K562 (cell line): Measurements from ENCODE around the gene LGALS7B. TPM values are rescaled to one million over a fixed set of nuclear protein-coding genes. Genes with fewer than 3 reads are reported as not detected.
A peak's percentile ranks its signal among the peaks of the same experiment; 100 is the strongest.
"Not testable (repeated sequence)": the region's sequence is repeated elsewhere in the genome, so short reads cannot be mapped to it uniquely, and the experiment has no call there.

ENCODE experiments used
- ATAC-seq: fragments of 200-7000 bp; cut with Tn5 transposase; 3 replicates; pipeline ENCODE4 v1.9.1; 2020; ENCODE audit warnings: moderate library complexity
- BruUV-seq: library from RNA; stranded (reverse); fragments of 400-500 nt; replicated peaks from 2 replicates; lab custom pipeline; 2021; lab: Mats Ljungman, UMichigan
- CTCF ChIA-PET: fragments of 300-600 bp; formaldehyde crosslinking; extraction: SDS; loops from one replicate; lab custom pipeline; 2021; ENCODE audit warnings: low intra/inter-chr PET ratio; lab: Yijun Ruan, JAX
- POLR2A ChIA-PET: fragments of 300-600, 350-650 bp; sonication (Branson Sonifier 250); formaldehyde crosslinking; extraction: SDS; loops from one replicate; lab custom pipeline; 2021; ENCODE audit warnings: antibody characterized with exemption, inconsistent platforms; lab: Yijun Ruan, JAX
- DNase-seq, 4 experiments: peaks; one replicate each; pipeline versions ENCODE4 v3.0.0 to v3.0.0-alpha.2; 2011 to 2018; ENCODE audit warnings: low spot score in 3 of 4, mixed read lengths in 3 of 4; ENCODE audit errors: extremely low read depth in 1 of 4
- FAIRE-seq: peaks from 2 replicates; lab custom pipeline; 2011; peaks lifted over from hg19 to GRCh38; lab: Jason Lieb, UNC
- H2AFZ ChIP-seq: 2 replicates; pipeline ENCODE4 v1.6.0; 2011; ENCODE audit warnings: low read depth, low read length, control low read depth, inconsistent platforms
- H3K27ac ChIP-seq: fragments of 200-600 bp; 3 replicates; pipeline ENCODE4 v1.8.0; 2011; ENCODE audit warnings: low read depth, mild to moderate bottlenecking, control low read depth, inconsistent platforms, low read length, moderate library complexity, mixed read lengths; ENCODE audit errors: extremely low read depth
- H3K27me3 ChIP-seq, 2 experiments: fragments of 300-600 bp in 1 of 2; 2 replicates in 1 of 2; 3 replicates in 1 of 2; pipeline versions ENCODE4 v1.6.0 to v1.8.0; 2011; ENCODE audit warnings: inconsistent platforms in 2 of 2, low read length in 2 of 2, mild to moderate bottlenecking in 1 of 2, mixed read lengths in 1 of 2, moderate library complexity in 1 of 2; ENCODE audit not compliant: control insufficient read depth in 2 of 2, insufficient read depth in 2 of 2
- H3K36me3 ChIP-seq: fragments of 300-600 bp; 3 replicates; pipeline ENCODE4 v1.8.0; 2011; ENCODE audit warnings: mild to moderate bottlenecking, low read length, inconsistent platforms; ENCODE audit not compliant: control insufficient read depth, insufficient read depth
- H3K4me1 ChIP-seq, 2 experiments: fragments of 200-600 bp in 1 of 2; replicated peaks in 1 of 2; 2 replicates in 1 of 2; 3 replicates in 1 of 2; pipeline versions ENCODE4 v1.5.1 to v1.8.0; 2011; ENCODE audit warnings: inconsistent platforms in 2 of 2, low read length in 2 of 2, mild to moderate bottlenecking in 1 of 2, mixed read lengths in 1 of 2, moderate library complexity in 1 of 2; ENCODE audit not compliant: control insufficient read depth in 2 of 2, insufficient read depth in 2 of 2
- H3K4me2 ChIP-seq: 2 replicates; pipeline ENCODE4 v1.6.1; 2011; ENCODE audit warnings: low read length, control low read depth, inconsistent platforms, mixed read lengths; ENCODE audit not compliant: insufficient read depth
- H3K4me3 ChIP-seq: fragments of 200-600 bp; sonication (generic), shearing (Covaris generic); 2 replicates; pipeline ENCODE4 v1.5.1; 2016; ENCODE audit warnings: control low read depth, inconsistent platforms
- H3K79me2 ChIP-seq: fragments of 200-600 bp; 3 replicates; pipeline ENCODE4 v1.8.0; 2011; ENCODE audit warnings: low read length, inconsistent platforms; ENCODE audit not compliant: control insufficient read depth, insufficient read depth
- H3K9ac ChIP-seq, 2 experiments: 2 replicates each; pipeline versions ENCODE4 v1.6.0 to v1.6.1; 2011; ENCODE audit warnings: low read depth in 2 of 2, low read length in 2 of 2, control low read depth in 1 of 2, inconsistent platforms in 1 of 2, mild to moderate bottlenecking in 1 of 2, mixed read lengths in 1 of 2; ENCODE audit not compliant: insufficient read depth in 1 of 2
- H3K9me1 ChIP-seq: one replicate; pipeline ENCODE4 v1.6.0; 2011; ENCODE audit warnings: inconsistent platforms, mild to moderate bottlenecking, low read length, moderate library complexity; ENCODE audit not compliant: control insufficient read depth, insufficient read depth
- H3K9me3 ChIP-seq: replicated peaks from 2 replicates; pipeline ENCODE4 v1.5.1; 2011; ENCODE audit warnings: low read depth, low read length, inconsistent platforms; ENCODE audit not compliant: control insufficient read depth, insufficient read depth
- H4K20me1 ChIP-seq: replicated peaks from 2 replicates; pipeline ENCODE4 v1.6.1; 2011; ENCODE audit warnings: low read length, inconsistent platforms, mixed read lengths; ENCODE audit not compliant: control insufficient read depth, insufficient read depth
- HDAC2 ChIP-seq: fragments of 450-650 bp; IDR thresholded peaks from 2 replicates; pipeline ENCODE4 v1.6.1; 2016; ENCODE audit warnings: mild to moderate bottlenecking
- HDGF ChIP-seq: fragments of 450-650 bp; IDR thresholded peaks from 2 replicates; pipeline ENCODE4 v1.6.1; 2016
- WGBS: fragments of 100-300 bp; shearing (Covaris generic); methylation state at CpG from one replicate; pipeline ENCODE4 v1.1.6; 2016; ENCODE audit warnings: low coverage, mixed read lengths; ENCODE audit not compliant: insufficient coverage; ENCODE audit errors: missing lambda C conversion rate; 5-methylcytosine and 5-hydroxymethylcytosine counted together
- in situ Hi-C: fragments of 300-500 bp; cut with MboI; formaldehyde crosslinking; loops from 4 replicates; pipeline ENCODE4 v1.15.0; 2018; ENCODE audit warnings: inconsistent platforms, mixed read lengths
- intact Hi-C: fragments of 100-400 bp; cut with micrococcal nuclease; formaldehyde crosslinking; loops from 2 replicates; pipeline ENCODE4 v1.14.2; 2022
- polyA plus RNA-seq, 8 experiments: library from polyadenylated mRNA; depleted of rRNA in 4 of 8; stranded (reverse) in 5 of 8; unstranded in 3 of 8; fragments of >200 nt; fragmentation: Nextera tagmentation in 2 of 8; fragmentation: Illumina TruSeq in 1 of 8; extraction: Ambion mirVana in 2 of 8; extraction: Trizol in 1 of 8; gene quantifications; 2 replicates each; pipeline versions ENCODE4 v1.2.1 to v1.2.3, GENCODE V29; 2011 to 2014; ENCODE audit warnings: inconsistent platforms in 1 of 8, missing spikeins in 1 of 8
- total RNA-seq, 7 experiments: library from RNA; depleted of rRNA in 6 of 7; stranded (reverse); fragments of >200 nt in 6 of 7; fragmentation: Illumina TruSeq in 2 of 7; extraction: Trizol in 2 of 7; gene quantifications; 2 replicates each; pipeline versions ENCODE4 v1.2.1 to v1.2.3, GENCODE V29; 2011 to 2021; ENCODE audit warnings: low replicate concordance in 1 of 7
- TF ChIP-seq, protein P1 (sequence below): fragments of 450-650 bp; IDR thresholded peaks from 2 replicates; pipeline ENCODE4 v1.6.1; 2016; ENCODE audit warnings: mild to moderate bottlenecking, moderate library complexity
- TF ChIP-seq, protein P2 (sequence below), 2 experiments: fragments of 250-450 bp in 1 of 2; fragments of 450-650 bp in 1 of 2; sonication (Bioruptor Pico) in 1 of 2; IDR thresholded peaks; 2 replicates each; pipeline versions ENCODE4 v1.6.1 to v1.8.0; 2016 to 2021; ENCODE audit warnings: mild to moderate bottlenecking in 2 of 2, moderate library complexity in 2 of 2, missing compliant biosample characterization in 1 of 2, missing genetic modification characterization in 1 of 2

The LGALS7B gene
- total and polyA plus RNA-seq, 9 of the 15 experiments (the other 6 are each of a cell fraction or from before 2014, with no cell fraction given) = not detected

DNA sequence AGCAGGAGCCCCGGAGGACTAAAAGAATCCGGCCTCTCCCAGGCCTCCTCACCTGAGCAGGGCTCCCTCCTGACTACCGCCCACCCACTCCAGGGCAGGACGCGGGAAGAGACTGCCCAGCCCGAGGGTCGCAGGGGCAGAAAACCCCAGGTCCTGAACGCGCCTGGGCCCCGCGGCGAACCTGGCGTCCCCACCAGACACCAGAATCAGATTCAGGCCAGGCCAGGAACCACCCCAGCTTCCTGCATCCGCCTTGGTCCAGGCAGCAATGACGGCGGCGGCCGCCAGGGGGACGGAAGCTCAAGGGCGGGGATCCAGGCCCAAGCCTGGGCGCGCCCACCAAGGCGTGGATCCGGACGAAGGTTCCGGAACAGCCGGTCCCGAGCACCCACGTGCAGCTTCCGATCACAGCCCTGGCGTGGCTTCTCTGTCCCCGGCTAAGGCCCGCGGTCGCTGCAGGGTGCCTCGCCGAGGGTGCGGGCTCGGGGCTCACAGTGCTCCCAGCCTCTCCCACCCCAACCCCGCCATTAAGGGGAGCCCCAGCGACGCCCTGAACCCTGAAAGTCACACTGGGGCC, 19.3 kb upstream of the LGALS7B start (continued):
- TF ChIP-seq, protein P1, sequence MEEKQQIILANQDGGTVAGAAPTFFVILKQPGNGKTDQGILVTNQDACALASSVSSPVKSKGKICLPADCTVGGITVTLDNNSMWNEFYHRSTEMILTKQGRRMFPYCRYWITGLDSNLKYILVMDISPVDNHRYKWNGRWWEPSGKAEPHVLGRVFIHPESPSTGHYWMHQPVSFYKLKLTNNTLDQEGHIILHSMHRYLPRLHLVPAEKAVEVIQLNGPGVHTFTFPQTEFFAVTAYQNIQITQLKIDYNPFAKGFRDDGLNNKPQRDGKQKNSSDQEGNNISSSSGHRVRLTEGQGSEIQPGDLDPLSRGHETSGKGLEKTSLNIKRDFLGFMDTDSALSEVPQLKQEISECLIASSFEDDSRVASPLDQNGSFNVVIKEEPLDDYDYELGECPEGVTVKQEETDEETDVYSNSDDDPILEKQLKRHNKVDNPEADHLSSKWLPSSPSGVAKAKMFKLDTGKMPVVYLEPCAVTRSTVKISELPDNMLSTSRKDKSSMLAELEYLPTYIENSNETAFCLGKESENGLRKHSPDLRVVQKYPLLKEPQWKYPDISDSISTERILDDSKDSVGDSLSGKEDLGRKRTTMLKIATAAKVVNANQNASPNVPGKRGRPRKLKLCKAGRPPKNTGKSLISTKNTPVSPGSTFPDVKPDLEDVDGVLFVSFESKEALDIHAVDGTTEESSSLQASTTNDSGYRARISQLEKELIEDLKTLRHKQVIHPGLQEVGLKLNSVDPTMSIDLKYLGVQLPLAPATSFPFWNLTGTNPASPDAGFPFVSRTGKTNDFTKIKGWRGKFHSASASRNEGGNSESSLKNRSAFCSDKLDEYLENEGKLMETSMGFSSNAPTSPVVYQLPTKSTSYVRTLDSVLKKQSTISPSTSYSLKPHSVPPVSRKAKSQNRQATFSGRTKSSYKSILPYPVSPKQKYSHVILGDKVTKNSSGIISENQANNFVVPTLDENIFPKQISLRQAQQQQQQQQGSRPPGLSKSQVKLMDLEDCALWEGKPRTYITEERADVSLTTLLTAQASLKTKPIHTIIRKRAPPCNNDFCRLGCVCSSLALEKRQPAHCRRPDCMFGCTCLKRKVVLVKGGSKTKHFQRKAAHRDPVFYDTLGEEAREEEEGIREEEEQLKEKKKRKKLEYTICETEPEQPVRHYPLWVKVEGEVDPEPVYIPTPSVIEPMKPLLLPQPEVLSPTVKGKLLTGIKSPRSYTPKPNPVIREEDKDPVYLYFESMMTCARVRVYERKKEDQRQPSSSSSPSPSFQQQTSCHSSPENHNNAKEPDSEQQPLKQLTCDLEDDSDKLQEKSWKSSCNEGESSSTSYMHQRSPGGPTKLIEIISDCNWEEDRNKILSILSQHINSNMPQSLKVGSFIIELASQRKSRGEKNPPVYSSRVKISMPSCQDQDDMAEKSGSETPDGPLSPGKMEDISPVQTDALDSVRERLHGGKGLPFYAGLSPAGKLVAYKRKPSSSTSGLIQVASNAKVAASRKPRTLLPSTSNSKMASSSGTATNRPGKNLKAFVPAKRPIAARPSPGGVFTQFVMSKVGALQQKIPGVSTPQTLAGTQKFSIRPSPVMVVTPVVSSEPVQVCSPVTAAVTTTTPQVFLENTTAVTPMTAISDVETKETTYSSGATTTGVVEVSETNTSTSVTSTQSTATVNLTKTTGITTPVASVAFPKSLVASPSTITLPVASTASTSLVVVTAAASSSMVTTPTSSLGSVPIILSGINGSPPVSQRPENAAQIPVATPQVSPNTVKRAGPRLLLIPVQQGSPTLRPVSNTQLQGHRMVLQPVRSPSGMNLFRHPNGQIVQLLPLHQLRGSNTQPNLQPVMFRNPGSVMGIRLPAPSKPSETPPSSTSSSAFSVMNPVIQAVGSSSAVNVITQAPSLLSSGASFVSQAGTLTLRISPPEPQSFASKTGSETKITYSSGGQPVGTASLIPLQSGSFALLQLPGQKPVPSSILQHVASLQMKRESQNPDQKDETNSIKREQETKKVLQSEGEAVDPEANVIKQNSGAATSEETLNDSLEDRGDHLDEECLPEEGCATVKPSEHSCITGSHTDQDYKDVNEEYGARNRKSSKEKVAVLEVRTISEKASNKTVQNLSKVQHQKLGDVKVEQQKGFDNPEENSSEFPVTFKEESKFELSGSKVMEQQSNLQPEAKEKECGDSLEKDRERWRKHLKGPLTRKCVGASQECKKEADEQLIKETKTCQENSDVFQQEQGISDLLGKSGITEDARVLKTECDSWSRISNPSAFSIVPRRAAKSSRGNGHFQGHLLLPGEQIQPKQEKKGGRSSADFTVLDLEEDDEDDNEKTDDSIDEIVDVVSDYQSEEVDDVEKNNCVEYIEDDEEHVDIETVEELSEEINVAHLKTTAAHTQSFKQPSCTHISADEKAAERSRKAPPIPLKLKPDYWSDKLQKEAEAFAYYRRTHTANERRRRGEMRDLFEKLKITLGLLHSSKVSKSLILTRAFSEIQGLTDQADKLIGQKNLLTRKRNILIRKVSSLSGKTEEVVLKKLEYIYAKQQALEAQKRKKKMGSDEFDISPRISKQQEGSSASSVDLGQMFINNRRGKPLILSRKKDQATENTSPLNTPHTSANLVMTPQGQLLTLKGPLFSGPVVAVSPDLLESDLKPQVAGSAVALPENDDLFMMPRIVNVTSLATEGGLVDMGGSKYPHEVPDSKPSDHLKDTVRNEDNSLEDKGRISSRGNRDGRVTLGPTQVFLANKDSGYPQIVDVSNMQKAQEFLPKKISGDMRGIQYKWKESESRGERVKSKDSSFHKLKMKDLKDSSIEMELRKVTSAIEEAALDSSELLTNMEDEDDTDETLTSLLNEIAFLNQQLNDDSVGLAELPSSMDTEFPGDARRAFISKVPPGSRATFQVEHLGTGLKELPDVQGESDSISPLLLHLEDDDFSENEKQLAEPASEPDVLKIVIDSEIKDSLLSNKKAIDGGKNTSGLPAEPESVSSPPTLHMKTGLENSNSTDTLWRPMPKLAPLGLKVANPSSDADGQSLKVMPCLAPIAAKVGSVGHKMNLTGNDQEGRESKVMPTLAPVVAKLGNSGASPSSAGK = peak; percentile 24; the same call in 1 of the 2 replicates
- no peak for TF ChIP-seq HDGF
- no peak for TF ChIP-seq HDAC2
- TF ChIP-seq, protein P2, sequence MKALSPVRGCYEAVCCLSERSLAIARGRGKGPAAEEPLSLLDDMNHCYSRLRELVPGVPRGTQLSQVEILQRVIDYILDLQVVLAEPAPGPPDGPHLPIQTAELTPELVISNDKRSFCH (CRISPR knock-in tag; IDR thresholded peaks at IDR 0.05) = no peak
- TF ChIP-seq, protein P2 (tag; IDR thresholded peaks at IDR 0.05) = no peak

DNA sequence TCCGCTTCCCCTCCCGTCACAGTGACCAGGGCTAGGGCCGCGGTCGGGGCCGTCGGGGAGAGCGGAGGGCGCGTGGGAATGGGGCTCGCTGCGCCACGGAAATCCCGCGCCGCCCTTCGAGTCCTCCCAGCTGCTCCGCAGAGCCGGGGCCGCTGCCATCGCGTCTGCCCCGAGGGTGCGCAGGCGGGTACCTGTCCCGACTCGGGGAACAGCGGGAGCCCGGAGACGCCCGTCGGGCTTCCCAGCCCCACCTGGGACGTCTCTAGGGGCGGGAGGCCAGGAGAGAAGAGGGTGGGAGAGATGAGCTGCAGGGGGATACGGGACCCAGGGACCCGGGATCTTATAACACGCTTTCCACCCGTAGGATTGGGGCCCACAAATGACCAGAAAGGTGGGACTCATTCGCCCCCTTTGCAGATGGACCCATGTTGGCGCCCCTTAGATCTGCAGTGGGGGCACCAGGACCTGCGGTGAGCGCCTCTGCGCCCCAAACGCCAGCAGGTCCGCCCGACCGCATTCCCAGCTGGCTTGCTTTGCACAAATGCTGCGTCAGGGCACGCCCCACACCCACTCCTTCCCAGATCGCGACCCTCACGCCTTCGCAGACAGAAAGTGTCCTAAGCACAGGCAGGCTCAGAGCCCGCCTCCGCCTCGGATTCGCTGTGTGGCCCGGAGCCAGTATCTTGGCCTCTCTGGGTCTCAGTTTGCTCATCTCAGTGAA, 18.6 kb upstream of the LGALS7B start:
- H3K27ac ChIP-seq, DNase-seq, H3K79me2 ChIP-seq, H4K20me1 ChIP-seq, H2AFZ ChIP-seq, H3K9me1 ChIP-seq, CTCF ChIA-PET, H3K9ac ChIP-seq, POLR2A ChIA-PET, BruUV-seq, H3K27me3 ChIP-seq, H3K9me3 ChIP-seq, H3K4me2 ChIP-seq, in situ Hi-C loops, FAIRE-seq, intact Hi-C loops, ATAC-seq, H3K4me3 ChIP-seq, H3K36me3 ChIP-seq: not testable (repeated sequence)
- WGBS = no CpG with 5 or more reads among the region's 58 CpGs
- H3K4me1 ChIP-seq = peaks cover 0 to 14% of the 10 kb centered on the region in 2 experiments; a peak in 2 of 5 replicates
